HepG2 (cell line): Measurements from ENCODE around the gene ANKUB1. TPM values are rescaled to one million over a fixed set of nuclear protein-coding genes. Genes with fewer than 3 reads are reported as not detected.
A peak's percentile ranks its signal among the peaks of the same experiment; 100 is the strongest.

ENCODE experiments used
- ATF1 ChIP-seq: IDR thresholded peaks from 2 replicates; pipeline ENCODE4 v1.6.1; 2016; ENCODE audit warnings: mild to moderate bottlenecking, control low read depth
- HDAC2 ChIP-seq: sonication (generic); formaldehyde crosslinking; IDR thresholded peaks from 2 replicates; pipeline ENCODE4 v1.4.0; 2020; ENCODE audit warnings: missing genetic modification reagents
- HDAC6 ChIP-seq: fragments of 200-600 bp; sonication (generic); IDR thresholded peaks from 2 replicates; pipeline ENCODE4 v1.7.0; 2017; ENCODE audit warnings: mild to moderate bottlenecking, antibody characterized with exemption, low read length, low read depth
- KDM1A ChIP-seq: IDR thresholded peaks from 2 replicates; pipeline ENCODE4 v1.6.1; 2016; ENCODE audit warnings: missing compliant biosample characterization
- PRDM15 ChIP-seq: sonication (generic); formaldehyde crosslinking; IDR thresholded peaks from 2 replicates; pipeline ENCODE4 v1.4.0; 2020; ENCODE audit warnings: missing genetic modification reagents
- RAD51 ChIP-seq: fragments of 450-650 bp; IDR thresholded peaks from 2 replicates; pipeline ENCODE4 v1.6.1; 2016; ENCODE audit warnings: borderline replicate concordance
- RFXAP ChIP-seq: sonication (generic); formaldehyde crosslinking; IDR thresholded peaks from 2 replicates; pipeline ENCODE4 v1.4.0; 2020; ENCODE audit warnings: missing genetic modification reagents, borderline replicate concordance
- TFDP2 ChIP-seq: sonication (generic); formaldehyde crosslinking; IDR thresholded peaks from 2 replicates; pipeline ENCODE4 v1.4.0; 2020; ENCODE audit warnings: missing genetic modification reagents
- ZFX ChIP-seq: sonication (generic); formaldehyde crosslinking; IDR thresholded peaks from 2 replicates; pipeline ENCODE4 v1.4.0; 2020; ENCODE audit warnings: mild to moderate bottlenecking, low read depth, missing genetic modification reagents, moderate library complexity
- ZHX1 ChIP-seq: sonication (generic); formaldehyde crosslinking; IDR thresholded peaks from 2 replicates; pipeline ENCODE4 v1.8.1; 2022; ENCODE audit warnings: low read depth, mild to moderate bottlenecking, missing genetic modification reagents
- ZHX2 ChIP-seq, 2 experiments: sonication (generic) in 1 of 2; formaldehyde crosslinking in 1 of 2; IDR thresholded peaks; 2 replicates each; pipeline versions ENCODE4 v1.6.1 to v1.9.0; 2014 to 2022; ENCODE audit warnings: antibody characterized with exemption in 1 of 2, borderline replicate concordance in 1 of 2, inconsistent platforms in 1 of 2, low read depth in 1 of 2, missing genetic modification reagents in 1 of 2
- ZMAT3 ChIP-seq: sonication (generic); formaldehyde crosslinking; conservative IDR thresholded peaks from 2 replicates; pipeline ENCODE4 v1.7.0; 2021; ENCODE audit warnings: missing genetic modification reagents
- ZNF501 ChIP-seq: sonication (generic); formaldehyde crosslinking; IDR thresholded peaks from 2 replicates; pipeline ENCODE4 v1.5.1; 2020; ENCODE audit warnings: mild to moderate bottlenecking, moderate library complexity, missing genetic modification reagents
- ZNF572 ChIP-seq: sonication (generic); formaldehyde crosslinking; IDR thresholded peaks from 2 replicates; pipeline ENCODE4 v1.5.1; 2020; ENCODE audit warnings: mild to moderate bottlenecking, missing genetic modification reagents
- polyA plus RNA-seq, 8 experiments: library from polyadenylated mRNA; depleted of rRNA in 3 of 8; stranded (reverse) in 7 of 8; unstranded in 1 of 8; fragments of >200 nt; fragmentation: Illumina TruSeq in 4 of 8; extraction: Trizol in 4 of 8; gene quantifications; 2 replicates each; pipeline versions ENCODE4 v1.2.1 to v1.2.3, GENCODE V29; 2011 to 2016; ENCODE audit warnings: low read depth in 4 of 8, missing spikeins in 1 of 8, mixed read lengths in 1 of 8; ENCODE audit not compliant: insufficient read depth in 1 of 8
- total RNA-seq, 5 experiments: library from RNA; depleted of rRNA; stranded (reverse); fragments of >200 nt; fragmentation: Illumina TruSeq; extraction: Trizol; gene quantifications; 2 replicates each; pipeline ENCODE4 v1.2.3, GENCODE V29; 2016; ENCODE audit warnings: low read depth in 1 of 5

The ANKUB1 gene
- total and polyA plus RNA-seq, 2 of the 13 experiments (the other 11 are each of a cell fraction or from before 2014, with no cell fraction given): not detected

- TF ChIP-seq PRDM15 (CRISPR knock-in tag) (0 out of 2 replicates have a peak, but pooled peaks have one; percentile 60), ZHX2 (IDR thresholded peaks at IDR 0.05; ENCODE audit: low read depth) (no peak; the same call in 1 of the 2 replicates), ZHX2 (CRISPR knock-in tag; IDR thresholded peaks at IDR 0.05; ENCODE audit: borderline replicate concordance) (0 out of 2 replicates have a peak, but pooled peaks have one; percentile 44), ZFX (CRISPR knock-in tag) (peak; percentile 88), TFDP2 (CRISPR knock-in tag) (peak; percentile 27), ATF1 (no peak), RFXAP (CRISPR knock-in tag) (peak; percentile 65), ZMAT3 (CRISPR knock-in tag) (peak; percentile 72), ZNF572 (0 out of 2 replicates have a peak, but pooled peaks have one; percentile 39), KDM1A (CRISPR knock-in tag) (no peak), RAD51 (no peak), ZNF501 (CRISPR knock-in tag) (peak; percentile 95), HDAC2 (CRISPR knock-in tag) (peak; percentile 31; the same call in 1 of the 2 replicates), HDAC6 (no peak), ZHX1 (CRISPR knock-in tag) (peak; percentile 55; the same call in 1 of the 2 replicates)
These were observed 20.4 kb upstream of the ANKUB1 start, which contains the start of gene RNF13 (continued) for GRCh38 chr3:149812606-149813366.
